Astrocyte (in vitro differentiated cells and primary cell): ENCODE data around the gene CHST3. TPM values are rescaled to one million over a fixed set of nuclear protein-coding genes. Genes with fewer than 3 reads are reported as not detected.

Source experiments
- DNase-seq: peaks from one replicate; pipeline ENCODE4 v3.0.0-alpha.2; 2010; ENCODE audit warnings: low read depth
- FAIRE-seq: peaks from 2 replicates; lab custom pipeline; 2011; peaks lifted over from hg19 to GRCh38; lab: Jason Lieb, UNC
- H2AFZ ChIP-seq: 2 replicates; pipeline ENCODE4 v1.6.0; 2012; ENCODE audit warnings: low read depth, low read length, inconsistent platforms
- H3K27ac ChIP-seq: 2 replicates; pipeline ENCODE4 v1.5.1; 2011; ENCODE audit warnings: low read depth, low read length, inconsistent platforms
- H3K27me3 ChIP-seq: 2 replicates; pipeline ENCODE4 v1.6.0; 2011; ENCODE audit warnings: low read length, inconsistent platforms; ENCODE audit not compliant: insufficient read depth
- H3K36me3 ChIP-seq: 2 replicates; pipeline ENCODE4 v1.5.1; 2011; ENCODE audit warnings: low read length, inconsistent platforms; ENCODE audit not compliant: insufficient read depth
- H3K4me1 ChIP-seq: 2 replicates; pipeline ENCODE4 v1.5.1; 2011; ENCODE audit warnings: low read length, inconsistent platforms; ENCODE audit not compliant: insufficient read depth
- H3K4me2 ChIP-seq: 2 replicates; pipeline ENCODE4 v1.6.0; 2012; ENCODE audit warnings: low read length, inconsistent platforms
- H3K4me3 ChIP-seq: 2 replicates; pipeline ENCODE4 v1.5.1; 2011; ENCODE audit warnings: low read depth, mild to moderate bottlenecking, low read length, inconsistent platforms; ENCODE audit not compliant: insufficient read depth
- H3K79me2 ChIP-seq: 2 replicates; pipeline ENCODE4 v1.6.0; 2012; ENCODE audit warnings: mild to moderate bottlenecking, low read length, inconsistent platforms; ENCODE audit not compliant: insufficient read depth
- H3K9ac ChIP-seq: 2 replicates; pipeline ENCODE4 v1.6.0; 2012; ENCODE audit warnings: mild to moderate bottlenecking, low read length, inconsistent platforms
- H3K9me3 ChIP-seq: 2 replicates; pipeline ENCODE4 v1.5.1; 2012; ENCODE audit warnings: low read depth, mild to moderate bottlenecking, low read length, inconsistent platforms; ENCODE audit not compliant: insufficient read depth
- H4K20me1 ChIP-seq: 2 replicates; pipeline ENCODE4 v1.6.0; 2012; ENCODE audit warnings: low read length, inconsistent platforms; ENCODE audit not compliant: insufficient read depth
- H3K27ac Mint-ChIP-seq: one replicate; pipeline ENCODE4 v1.8.0; 2021; ENCODE audit warnings: mild to moderate bottlenecking, mixed read lengths; ENCODE audit not compliant: unreplicated experiment
- H3K27me3 Mint-ChIP-seq: one replicate; pipeline ENCODE4 v1.8.0; 2021; ENCODE audit warnings: low read depth, mixed read lengths; ENCODE audit not compliant: unreplicated experiment
- H3K36me3 Mint-ChIP-seq: one replicate; pipeline ENCODE4 v1.8.0; 2021; ENCODE audit warnings: low read depth, mixed read lengths; ENCODE audit not compliant: unreplicated experiment
- H3K4me1 Mint-ChIP-seq: one replicate; pipeline ENCODE4 v1.8.0; 2021; ENCODE audit warnings: low read depth, mixed read lengths; ENCODE audit not compliant: unreplicated experiment
- H3K4me3 Mint-ChIP-seq: one replicate; pipeline ENCODE4 v1.8.0; 2021; ENCODE audit warnings: mild to moderate bottlenecking, moderate library complexity, mixed read lengths; ENCODE audit not compliant: unreplicated experiment
- H3K9me3 Mint-ChIP-seq: one replicate; pipeline ENCODE4 v1.8.0; 2021; ENCODE audit warnings: mild to moderate bottlenecking, mixed read lengths; ENCODE audit not compliant: unreplicated experiment
- EZH2 ChIP-seq: IDR thresholded peaks from 2 replicates; pipeline ENCODE4 v1.6.1; 2012; ENCODE audit warnings: mild to moderate bottlenecking, low read length, inconsistent platforms; ENCODE audit not compliant: insufficient read depth
- total RNA-seq: library from RNA; stranded (reverse); gene quantifications from 2 replicates; pipeline ENCODE4 v1.2.1, GENCODE V29; 2021
- TF ChIP-seq, protein P1 (sequence below): IDR thresholded peaks from 2 replicates; pipeline ENCODE4 v1.5.1; 2011; ENCODE audit warnings: low read depth, mild to moderate bottlenecking, inconsistent platforms, low read length, moderate library complexity; ENCODE audit not compliant: insufficient read depth

The CHST3 gene
- total RNA-seq, 1 donor from 2014 or later: 43.5 TPM

DNA sequence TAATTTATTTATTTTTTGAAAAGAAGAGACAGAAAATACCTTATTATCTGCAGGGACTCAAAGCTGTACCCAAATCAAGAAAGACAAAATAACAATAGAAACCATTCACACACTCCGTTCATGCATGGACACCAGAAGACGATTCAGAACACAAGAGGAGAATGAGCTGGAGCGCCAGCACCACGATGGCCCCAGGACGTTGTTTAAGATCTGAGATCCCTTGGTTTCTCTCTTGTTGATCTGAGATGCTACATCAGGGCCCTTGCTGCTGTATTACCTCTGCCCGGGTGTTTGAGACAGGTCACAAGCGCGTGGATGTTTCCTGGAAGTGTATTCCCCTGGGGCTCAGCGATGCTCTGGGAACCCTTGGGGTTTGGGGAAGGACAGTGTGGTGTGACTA lies 46.8 kb downstream of the CHST3 start:
- Histone ChIP-seq H3K79me2 (peaks cover 11% of the 10 kb centered on the region), H2AFZ (no peak overlapping the region), H3K4me3 (no peak overlapping the region), H4K20me1 (no peaks in the 10 kb centered on the region), H3K4me2 (no peak overlapping the region), H3K36me3 (no peaks in the 10 kb centered on the region), H3K27ac (no peak overlapping the region), H3K4me1 (peaks cover 22% of the 10 kb centered on the region), H3K9ac (no peak overlapping the region), H3K9me3 (no peaks in the 10 kb centered on the region), H3K27me3 (no peaks in the 10 kb centered on the region)
- TF ChIP-seq, protein P1, sequence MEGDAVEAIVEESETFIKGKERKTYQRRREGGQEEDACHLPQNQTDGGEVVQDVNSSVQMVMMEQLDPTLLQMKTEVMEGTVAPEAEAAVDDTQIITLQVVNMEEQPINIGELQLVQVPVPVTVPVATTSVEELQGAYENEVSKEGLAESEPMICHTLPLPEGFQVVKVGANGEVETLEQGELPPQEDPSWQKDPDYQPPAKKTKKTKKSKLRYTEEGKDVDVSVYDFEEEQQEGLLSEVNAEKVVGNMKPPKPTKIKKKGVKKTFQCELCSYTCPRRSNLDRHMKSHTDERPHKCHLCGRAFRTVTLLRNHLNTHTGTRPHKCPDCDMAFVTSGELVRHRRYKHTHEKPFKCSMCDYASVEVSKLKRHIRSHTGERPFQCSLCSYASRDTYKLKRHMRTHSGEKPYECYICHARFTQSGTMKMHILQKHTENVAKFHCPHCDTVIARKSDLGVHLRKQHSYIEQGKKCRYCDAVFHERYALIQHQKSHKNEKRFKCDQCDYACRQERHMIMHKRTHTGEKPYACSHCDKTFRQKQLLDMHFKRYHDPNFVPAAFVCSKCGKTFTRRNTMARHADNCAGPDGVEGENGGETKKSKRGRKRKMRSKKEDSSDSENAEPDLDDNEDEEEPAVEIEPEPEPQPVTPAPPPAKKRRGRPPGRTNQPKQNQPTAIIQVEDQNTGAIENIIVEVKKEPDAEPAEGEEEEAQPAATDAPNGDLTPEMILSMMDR: no peak
- TF ChIP-seq EZH2: no peak
- peaks cover 19% of the 10 kb centered on the region for H3K4me1 Mint-ChIP-seq
- H3K36me3 Mint-ChIP-seq: peaks cover 27% of the 10 kb centered on the region
- FAIRE-seq: no peak
- H3K27ac Mint-ChIP-seq: peak overlapping the region; percentile 26
- no peak for DNase-seq
- H3K27me3 Mint-ChIP-seq: no peaks in the 10 kb centered on the region
- H3K9me3 Mint-ChIP-seq: no peaks in the 10 kb centered on the region
- no peak overlapping the region for H3K4me3 Mint-ChIP-seq

DNA sequence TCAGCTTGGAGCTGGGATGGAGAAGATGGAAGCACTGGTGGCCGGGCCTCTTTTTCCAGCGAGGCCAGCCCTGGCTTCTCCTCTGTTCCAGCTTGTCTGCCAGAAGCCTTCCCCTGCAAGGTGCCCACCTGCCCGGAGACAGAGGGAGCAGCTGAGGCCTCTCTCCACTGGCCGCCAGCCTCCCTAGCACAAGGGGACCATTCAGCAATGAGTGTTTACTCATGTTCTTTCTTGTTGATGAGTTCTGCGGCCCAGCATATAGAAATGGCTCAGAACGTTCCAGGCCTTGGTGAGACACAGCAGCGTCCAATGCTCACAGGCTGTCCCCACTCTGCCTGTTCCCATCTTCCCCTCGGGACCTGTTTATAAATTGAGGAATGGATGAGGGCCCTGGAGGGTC lies 47.3 kb downstream of the CHST3 start:
- no peak overlapping the region for H3K4me3 Mint-ChIP-seq
- Histone ChIP-seq H3K4me1 (peaks cover 22% of the 10 kb centered on the region), H3K4me2 (no peak overlapping the region), H3K27me3 (no peaks in the 10 kb centered on the region), H4K20me1 (no peaks in the 10 kb centered on the region), H3K79me2 (peaks cover 6% of the 10 kb centered on the region), H3K9ac (no peak overlapping the region), H3K36me3 (no peaks in the 10 kb centered on the region), H3K9me3 (no peaks in the 10 kb centered on the region), H2AFZ (no peak overlapping the region), H3K27ac (no peak overlapping the region), H3K4me3 (no peak overlapping the region)
- no peak overlapping the region for H3K27ac Mint-ChIP-seq
- H3K36me3 Mint-ChIP-seq: peaks cover 25% of the 10 kb centered on the region
- no peak for TF ChIP-seq EZH2
- TF ChIP-seq, protein P1: no peak
- FAIRE-seq (no peak), DNase-seq (no peak)
- H3K9me3 Mint-ChIP-seq: no peaks in the 10 kb centered on the region
- H3K4me1 Mint-ChIP-seq: peaks cover 19% of the 10 kb centered on the region
- H3K27me3 Mint-ChIP-seq: no peaks in the 10 kb centered on the region

DNA sequence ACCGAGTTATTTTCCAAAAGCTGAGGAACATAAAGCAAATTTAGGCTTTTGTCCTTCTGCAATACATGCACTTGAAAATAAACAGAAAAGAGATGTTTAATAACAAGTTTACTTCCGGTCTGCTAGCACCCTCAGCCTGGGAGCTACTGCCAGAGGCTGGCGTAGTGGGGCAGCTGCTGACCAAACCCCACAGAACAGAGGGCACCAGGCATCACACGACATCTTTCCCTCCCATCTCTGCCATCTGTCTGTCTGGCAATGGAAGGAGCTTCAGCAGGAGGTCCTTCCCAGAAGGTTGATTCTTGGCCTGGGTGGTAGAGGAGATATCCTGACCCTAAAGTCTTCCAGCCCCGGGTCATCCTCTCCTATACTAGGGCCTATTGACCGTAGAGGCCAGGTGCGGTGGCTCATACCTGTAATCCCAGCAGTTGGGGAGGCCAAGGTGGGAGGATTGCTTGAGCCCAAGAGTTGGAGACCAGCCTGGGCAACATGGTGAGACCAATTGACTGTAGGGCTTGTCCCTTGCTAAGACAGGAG lies 47.8 kb downstream of the CHST3 start:
- no peaks in the 10 kb centered on the region for H3K9me3 ChIP-seq
- H4K20me1 ChIP-seq: no peaks in the 10 kb centered on the region
- no peak overlapping the region for H2AFZ ChIP-seq
- DNase-seq (no peak), FAIRE-seq (no peak)
- no peak overlapping the region for H3K9ac ChIP-seq
- peaks cover 19% of the 10 kb centered on the region for H3K36me3 Mint-ChIP-seq
- H3K4me3 Mint-ChIP-seq: no peak overlapping the region
- H3K27ac ChIP-seq: no peak overlapping the region
- no peaks in the 10 kb centered on the region for H3K36me3 ChIP-seq
- no peak overlapping the region for H3K4me2 ChIP-seq
- H3K4me1 ChIP-seq: peaks cover 24% of the 10 kb centered on the region
- H3K27ac Mint-ChIP-seq: no peak overlapping the region
- no peaks in the 10 kb centered on the region for H3K27me3 ChIP-seq
- H3K27me3 Mint-ChIP-seq: no peaks in the 10 kb centered on the region
- TF ChIP-seq EZH2: no peak
- TF ChIP-seq, protein P1: no peak
- H3K9me3 Mint-ChIP-seq: no peaks in the 10 kb centered on the region
- no peak overlapping the region for H3K4me3 ChIP-seq
- H3K79me2 ChIP-seq: peaks cover 5% of the 10 kb centered on the region
- H3K4me1 Mint-ChIP-seq: peaks cover 23% of the 10 kb centered on the region
